HG03442 (cell line): ENCODE results near the gene SORCS3.

Source experiments
- ATAC-seq: cut with Tn5 transposase; IDR thresholded peaks from one replicate; pipeline ENCODE4 v1.9.1; 2021; ENCODE audit warnings: mild to moderate bottlenecking, moderate library complexity; ENCODE audit not compliant: unreplicated experiment

SORCS3 gene

DNA sequence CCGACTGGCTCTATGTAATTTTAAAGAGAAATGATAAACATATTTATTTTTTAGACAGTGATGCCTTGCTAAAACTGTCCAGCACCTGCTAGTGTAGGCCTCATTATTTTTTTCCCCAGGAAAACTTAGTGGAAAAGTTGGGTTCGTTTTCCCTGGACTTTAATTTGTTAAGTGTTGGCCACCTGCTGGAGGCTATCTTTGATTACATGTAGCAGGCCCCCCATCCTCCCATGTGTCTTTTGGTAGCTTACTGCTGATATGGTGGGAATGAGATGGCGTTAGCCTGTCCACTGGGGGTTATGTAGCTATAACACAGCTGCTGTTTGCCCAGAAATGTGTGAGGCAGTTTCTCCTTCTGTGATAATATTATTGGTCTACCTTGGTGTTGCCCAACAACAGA, 265.0 kb downstream of the SORCS3 start:
- no peak for ATAC-seq

GRCh38 chr10:104907521-104907920, 266.4 kb downstream of the SORCS3 start:
- ATAC-seq: no peak

DNA sequence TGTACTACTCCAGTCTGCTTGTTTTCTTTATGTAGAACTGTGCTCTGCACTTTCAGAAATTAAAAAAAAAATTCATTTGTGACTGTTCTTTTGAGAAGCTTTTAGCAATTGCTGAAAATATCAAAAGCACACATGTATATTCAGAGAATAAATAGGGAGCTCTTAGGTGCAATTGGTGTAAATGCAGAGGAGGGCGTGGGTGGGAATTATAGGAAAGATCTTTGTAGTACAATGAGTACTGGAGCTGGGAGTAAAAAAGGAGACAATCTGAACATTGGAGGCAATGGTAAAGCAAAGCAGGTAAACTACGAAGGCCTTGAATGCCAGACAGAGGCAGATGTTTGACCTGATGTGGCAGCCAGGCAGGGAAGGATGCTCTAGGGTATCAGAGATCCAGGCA, 267.5 kb downstream of the SORCS3 start:
- no peak for ATAC-seq

GRCh38 chr10:104910712-104911111, 269.6 kb downstream of the SORCS3 start:
- no peak for ATAC-seq

- ATAC-seq: no peak
Observed at GRCh38 chr10:104913390-104913789, 272.3 kb downstream of the SORCS3 start.

GRCh38 chr10:104920476-104920875, 279.4 kb downstream of the SORCS3 start:
- ATAC-seq: no peak

DNA sequence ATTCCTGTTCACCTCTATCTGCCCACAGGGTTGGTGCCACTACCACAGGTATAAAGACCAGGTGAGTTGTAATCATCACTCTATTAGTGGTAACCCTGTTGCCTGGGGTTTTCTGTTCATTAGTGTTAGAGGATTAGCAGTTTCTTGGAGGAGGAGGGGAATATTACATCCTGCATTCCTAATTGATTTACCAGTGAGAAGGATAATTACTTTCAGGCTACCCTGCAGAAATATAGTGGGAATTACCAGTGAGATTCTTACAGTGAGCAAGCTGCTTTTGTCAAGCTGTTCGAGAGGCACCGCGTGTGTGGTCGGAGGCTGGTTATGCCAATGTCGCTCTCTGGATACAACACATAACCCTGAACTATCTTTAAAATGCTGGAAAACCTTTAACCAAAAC, 280.7 kb downstream of the SORCS3 start:
- no peak for ATAC-seq

DNA sequence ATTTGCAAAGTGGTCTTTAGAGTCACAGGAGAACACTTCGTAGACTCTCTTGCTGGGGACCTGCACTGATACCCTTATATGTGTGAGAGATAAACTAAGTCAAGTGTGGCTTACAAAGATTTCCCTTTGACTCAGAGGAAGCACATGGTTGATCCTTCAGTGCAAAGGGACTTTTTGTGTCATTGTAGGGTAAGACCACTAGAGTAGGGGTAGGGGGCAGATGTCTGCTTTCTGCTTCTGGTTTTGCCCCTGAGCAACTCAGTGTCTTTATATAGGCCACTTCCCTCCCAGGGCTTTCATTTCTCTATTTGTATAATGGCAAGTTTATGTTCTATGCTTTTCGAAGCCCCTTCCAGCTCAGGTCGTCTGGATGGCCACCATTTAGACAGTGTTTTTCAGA, 281.7 kb downstream of the SORCS3 start:
- peak; percentile 70 for ATAC-seq

DNA sequence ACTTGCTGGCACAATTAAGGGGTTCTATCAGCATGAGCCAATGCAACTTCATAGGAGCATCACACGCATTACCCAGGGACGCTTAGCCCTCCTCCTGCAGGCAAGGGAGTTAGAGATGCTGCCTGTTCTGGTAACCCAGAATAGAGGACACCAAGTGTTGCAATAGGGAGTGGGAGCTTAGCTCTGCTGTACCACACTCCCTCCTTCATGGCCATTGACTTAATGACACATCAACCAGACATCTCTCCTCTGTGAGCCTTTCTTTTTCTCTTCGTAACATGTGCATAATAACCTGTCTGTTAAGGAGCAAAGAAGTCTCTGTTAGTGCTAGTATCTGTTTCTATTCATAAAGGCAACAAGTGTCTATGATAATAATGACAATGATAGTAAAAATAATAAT, 282.4 kb downstream of the SORCS3 start:
- ATAC-seq: no peak

DNA sequence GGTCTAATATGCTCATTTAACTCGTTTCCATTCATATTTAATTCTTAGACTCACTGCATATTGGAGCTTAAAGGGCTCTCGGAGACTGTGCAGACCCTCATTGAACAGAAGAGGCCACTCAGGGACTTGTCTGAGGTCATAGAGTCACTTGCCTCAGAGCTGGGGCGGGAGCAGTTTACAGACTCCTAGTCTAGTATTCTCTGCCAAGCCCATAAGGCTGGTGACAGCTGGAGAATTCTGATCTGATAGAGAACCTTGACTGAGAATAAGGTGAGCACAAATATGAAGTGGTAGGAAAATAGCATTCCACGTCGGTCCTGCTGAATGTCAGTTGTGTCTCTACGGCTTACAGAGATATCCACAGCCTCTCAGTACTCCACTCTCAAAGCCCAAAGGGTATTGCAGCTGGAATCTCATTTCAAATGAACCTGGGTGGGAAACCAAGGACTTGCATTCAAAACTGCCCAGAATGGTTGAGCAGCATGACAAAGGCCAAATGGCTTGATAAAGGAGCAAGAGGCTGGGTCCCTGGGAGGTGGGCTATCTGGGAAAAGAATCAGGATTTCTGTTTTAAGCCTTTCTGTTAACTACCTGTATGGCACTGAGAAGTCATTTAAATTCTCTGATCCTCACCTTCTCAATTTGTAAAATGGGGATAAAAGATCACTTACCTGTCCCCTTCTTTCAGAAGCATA, 283.2 kb downstream of the SORCS3 start:
- ATAC-seq: no peak

DNA sequence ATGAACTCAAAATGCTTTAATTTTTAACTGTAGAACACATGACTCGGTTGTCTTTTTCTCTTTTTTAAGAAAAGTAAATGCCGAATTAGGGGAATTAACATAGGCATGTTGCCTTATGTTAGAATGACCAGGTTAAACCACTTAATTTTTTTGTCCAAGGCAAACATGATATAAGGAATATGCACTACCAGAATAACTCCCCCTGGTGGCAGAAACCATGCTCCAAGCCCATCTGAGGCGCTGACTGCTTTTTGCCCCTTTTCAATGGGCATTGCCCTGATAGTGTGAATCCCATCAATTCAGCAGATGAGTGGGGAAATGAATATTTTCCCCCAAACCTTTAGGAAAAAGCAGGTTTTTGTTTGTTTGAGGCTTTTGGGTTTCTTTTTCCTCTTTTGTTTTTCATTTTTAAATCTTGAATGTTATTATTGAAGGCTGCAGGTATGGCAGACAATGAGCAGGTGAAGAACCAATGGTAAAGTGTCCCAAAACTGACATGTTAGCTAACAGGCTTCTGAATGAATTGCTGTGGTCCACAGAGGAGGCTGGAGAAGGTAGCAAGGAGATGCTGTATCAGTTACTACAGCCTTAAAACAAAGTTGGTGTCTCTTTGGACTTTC, 284.3 kb downstream of the SORCS3 start:
- ATAC-seq: peak; percentile 65

- no peak for ATAC-seq
Observed at GRCh38 chr10:104928734-104929133, 287.6 kb downstream of the SORCS3 start.

- ATAC-seq: no peak
Observed at GRCh38 chr10:104931612-104932134, 290.6 kb downstream of the SORCS3 start.

- ATAC-seq: no peak
Observed at GRCh38 chr10:104935656-104936055, 294.6 kb downstream of the SORCS3 start.

DNA sequence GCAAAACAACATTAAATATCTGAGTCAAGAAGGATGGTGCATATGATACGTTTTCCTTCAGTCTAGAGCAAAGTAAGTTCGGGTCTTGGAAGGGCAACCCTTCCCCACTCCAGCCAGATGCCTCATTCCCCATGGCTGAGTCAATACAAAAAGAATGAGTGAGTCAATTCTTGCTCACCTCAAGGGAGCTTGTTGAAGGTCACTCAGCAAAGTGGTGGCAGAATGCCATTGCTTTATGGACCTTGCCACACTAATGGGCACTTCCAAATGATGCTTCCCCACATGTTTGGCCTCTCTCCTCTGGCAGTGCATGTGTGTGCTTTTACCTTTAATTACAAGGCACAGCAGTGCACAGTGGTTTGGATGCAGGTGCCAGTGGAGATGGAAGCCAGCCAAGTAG, 296.5 kb downstream of the SORCS3 start:
- ATAC-seq: no peak

GRCh38 chr10:104938031-104938430, 296.9 kb downstream of the SORCS3 start:
- no peak for ATAC-seq

GRCh38 chr10:104941662-104942061, 300.6 kb downstream of the SORCS3 start:
- ATAC-seq: no peak

GRCh38 chr10:104947314-104947713, 306.2 kb downstream of the SORCS3 start:
- no peak for ATAC-seq

- no peak for ATAC-seq
Observed at GRCh38 chr10:104957178-104957841, 316.2 kb downstream of the SORCS3 start.

DNA sequence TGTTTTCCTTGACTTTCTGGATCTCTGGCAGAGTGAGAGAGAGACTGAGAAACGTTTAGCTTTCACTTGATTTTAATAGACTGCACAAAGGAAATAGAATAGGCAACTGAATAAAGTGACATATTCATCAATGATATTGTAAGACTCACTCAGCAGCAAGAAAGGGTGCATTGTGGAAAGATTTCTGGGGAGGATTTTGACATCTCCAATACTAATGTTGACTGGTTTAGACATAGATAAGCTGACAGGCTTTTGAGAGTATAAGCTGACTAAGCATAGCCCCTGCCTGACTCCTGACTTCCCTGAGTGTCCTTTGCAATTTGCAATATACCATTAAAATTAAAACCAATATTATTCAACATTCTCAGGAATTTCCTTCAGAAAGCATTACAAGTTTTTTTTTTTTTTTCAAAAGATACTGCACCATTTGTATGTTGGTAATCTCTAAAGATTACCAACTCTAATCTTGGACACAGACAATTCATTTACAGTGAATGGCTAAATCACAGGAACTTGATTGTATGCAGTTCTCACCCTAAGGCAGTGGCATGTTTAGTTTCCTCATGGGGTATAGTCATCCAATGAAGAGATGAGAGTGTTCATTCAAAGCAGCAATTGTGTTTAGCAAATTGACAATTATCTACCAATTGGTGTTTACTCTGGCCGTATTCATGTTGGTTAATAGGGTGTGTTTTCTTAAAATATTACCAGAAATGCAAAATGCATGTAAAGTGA, 325.6 kb downstream of the SORCS3 start:
- no peak for ATAC-seq

- ATAC-seq: no peak
Observed at GRCh38 chr10:104980368-104980767, 339.3 kb downstream of the SORCS3 start.
